ENCODE data around the gene UBR2.

- TF ChIP-seq REST (IDR thresholded peaks at IDR 0.05; ENCODE audit: insufficient read depth in 1 of 2, low read depth in 2 of 2, low read length in 2 of 2) (no peak), SIN3A (IDR thresholded peaks at IDR 0.05; ENCODE audit: borderline replicate concordance, insufficient read depth, low read length) (no peak)
Observed at GRCh38 chr6:42742116-42742894, 178.5 kb downstream of the UBR2 start.
